ENCODE data around the gene CASS4.
"Not testable (repeated sequence)": the region's sequence is repeated elsewhere in the genome, so short reads cannot be mapped to it uniquely, and the experiment has no call there.

DNA sequence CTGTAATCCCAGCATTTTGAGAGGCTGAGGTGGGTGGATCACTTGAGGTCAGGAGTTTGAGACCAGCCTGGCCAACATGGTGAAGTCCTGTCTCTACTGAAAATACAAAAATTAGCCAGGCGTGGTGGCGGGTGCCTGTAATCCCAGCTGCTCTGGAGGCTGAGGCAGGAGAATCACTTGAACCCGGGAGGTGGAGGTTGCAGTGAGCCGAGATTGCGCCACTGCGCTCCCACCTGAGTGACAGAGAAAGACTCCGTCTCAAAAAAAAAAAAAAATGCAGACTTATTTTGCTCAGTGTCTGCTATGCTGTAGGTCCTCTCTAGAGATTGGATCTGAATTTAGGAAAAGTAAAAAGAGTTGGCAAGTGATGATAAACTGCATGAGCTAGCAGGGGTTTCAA lies 773 bp upstream of the CASS4 start:
- TF ChIP-seq, protein P1, sequence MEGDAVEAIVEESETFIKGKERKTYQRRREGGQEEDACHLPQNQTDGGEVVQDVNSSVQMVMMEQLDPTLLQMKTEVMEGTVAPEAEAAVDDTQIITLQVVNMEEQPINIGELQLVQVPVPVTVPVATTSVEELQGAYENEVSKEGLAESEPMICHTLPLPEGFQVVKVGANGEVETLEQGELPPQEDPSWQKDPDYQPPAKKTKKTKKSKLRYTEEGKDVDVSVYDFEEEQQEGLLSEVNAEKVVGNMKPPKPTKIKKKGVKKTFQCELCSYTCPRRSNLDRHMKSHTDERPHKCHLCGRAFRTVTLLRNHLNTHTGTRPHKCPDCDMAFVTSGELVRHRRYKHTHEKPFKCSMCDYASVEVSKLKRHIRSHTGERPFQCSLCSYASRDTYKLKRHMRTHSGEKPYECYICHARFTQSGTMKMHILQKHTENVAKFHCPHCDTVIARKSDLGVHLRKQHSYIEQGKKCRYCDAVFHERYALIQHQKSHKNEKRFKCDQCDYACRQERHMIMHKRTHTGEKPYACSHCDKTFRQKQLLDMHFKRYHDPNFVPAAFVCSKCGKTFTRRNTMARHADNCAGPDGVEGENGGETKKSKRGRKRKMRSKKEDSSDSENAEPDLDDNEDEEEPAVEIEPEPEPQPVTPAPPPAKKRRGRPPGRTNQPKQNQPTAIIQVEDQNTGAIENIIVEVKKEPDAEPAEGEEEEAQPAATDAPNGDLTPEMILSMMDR (IDR thresholded peaks at IDR 0.05), result not testable (repeated sequence)
- TF ChIP-seq POLR2A (IDR thresholded peaks at IDR 0.05), result not testable (repeated sequence)

Data from uterus (tissue), 2 donors.